Measurements from ENCODE around the gene GNL3. TPM values are rescaled to one million over a fixed set of nuclear protein-coding genes. Genes with fewer than 3 reads are reported as not detected.

Gene GNL3
- total RNA-seq, 1 experiment from 2014 or later: 205 TPM

DNA sequence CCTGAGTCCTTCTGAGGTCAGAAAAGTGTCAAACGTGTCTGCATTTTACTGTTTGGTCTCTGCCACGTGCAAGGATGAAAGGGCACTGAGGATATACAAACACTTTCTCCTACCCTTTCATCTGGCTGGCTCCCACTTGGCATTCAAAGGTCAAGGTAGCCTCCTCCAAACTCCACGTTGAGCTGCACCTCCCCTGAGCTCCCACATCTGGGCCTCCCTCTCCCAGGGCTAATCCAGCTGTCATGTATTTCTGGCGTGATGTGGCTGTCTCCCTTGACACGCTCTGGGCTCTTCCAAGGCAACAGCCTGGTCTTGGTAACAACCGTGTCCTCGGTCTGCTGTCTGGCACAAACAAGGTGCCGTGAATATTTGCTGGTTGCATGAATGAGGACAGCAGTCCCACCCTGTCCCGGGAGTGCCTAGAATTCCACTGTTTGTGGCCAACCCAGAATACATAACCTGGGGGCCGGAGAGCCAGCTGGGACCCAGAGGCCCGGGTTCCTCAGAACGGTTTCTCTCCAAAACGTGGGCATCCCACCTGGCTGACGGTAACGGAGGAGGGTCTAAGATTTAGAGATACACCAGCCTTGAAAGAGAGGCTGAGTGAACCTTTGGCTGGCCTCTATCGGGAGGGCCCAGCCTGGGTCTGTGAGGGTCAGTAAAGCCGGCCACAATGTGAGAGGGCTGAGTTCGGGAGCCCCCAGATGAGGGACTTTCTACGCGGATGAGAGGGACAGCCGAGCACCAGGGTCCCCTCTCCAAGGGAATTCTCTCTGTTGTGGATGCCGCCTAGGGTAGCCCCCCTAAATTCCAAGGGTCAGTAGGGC lies 19.0 kb downstream of the GNL3 start:
- DNase-seq (ENCODE audit: low read depth, low spot score): no peak
- TF ChIP-seq EZH2phosphoT487 (IDR thresholded peaks at IDR 0.05; ENCODE audit: borderline replicate concordance): no peak
- peak; percentile 29; the same call in 1 of the 2 replicates for TF ChIP-seq MAX (IDR thresholded peaks at IDR 0.05)

GRCh38 chr3:52705438-52705687 lies 19.5 kb downstream of the GNL3 start:
- intact Hi-C loops (cut with micrococcal nuclease): no loop called here
- TF ChIP-seq, protein P1, sequence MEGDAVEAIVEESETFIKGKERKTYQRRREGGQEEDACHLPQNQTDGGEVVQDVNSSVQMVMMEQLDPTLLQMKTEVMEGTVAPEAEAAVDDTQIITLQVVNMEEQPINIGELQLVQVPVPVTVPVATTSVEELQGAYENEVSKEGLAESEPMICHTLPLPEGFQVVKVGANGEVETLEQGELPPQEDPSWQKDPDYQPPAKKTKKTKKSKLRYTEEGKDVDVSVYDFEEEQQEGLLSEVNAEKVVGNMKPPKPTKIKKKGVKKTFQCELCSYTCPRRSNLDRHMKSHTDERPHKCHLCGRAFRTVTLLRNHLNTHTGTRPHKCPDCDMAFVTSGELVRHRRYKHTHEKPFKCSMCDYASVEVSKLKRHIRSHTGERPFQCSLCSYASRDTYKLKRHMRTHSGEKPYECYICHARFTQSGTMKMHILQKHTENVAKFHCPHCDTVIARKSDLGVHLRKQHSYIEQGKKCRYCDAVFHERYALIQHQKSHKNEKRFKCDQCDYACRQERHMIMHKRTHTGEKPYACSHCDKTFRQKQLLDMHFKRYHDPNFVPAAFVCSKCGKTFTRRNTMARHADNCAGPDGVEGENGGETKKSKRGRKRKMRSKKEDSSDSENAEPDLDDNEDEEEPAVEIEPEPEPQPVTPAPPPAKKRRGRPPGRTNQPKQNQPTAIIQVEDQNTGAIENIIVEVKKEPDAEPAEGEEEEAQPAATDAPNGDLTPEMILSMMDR (IDR thresholded peaks at IDR 0.05 in 2 of 3, conservative IDR thresholded peaks at IDR 0.05 in 1 of 3; ENCODE audit: borderline replicate concordance in 1 of 3, insufficient read depth in 1 of 3, low read depth in 2 of 3, low read length in 2 of 3): no peak
- TF ChIP-seq SIN3A (IDR thresholded peaks at IDR 0.05; ENCODE audit: low read depth): no peak
- no peak for TF ChIP-seq SP1 (IDR thresholded peaks at IDR 0.05; ENCODE audit: low read depth)
- TF ChIP-seq ELF1 (IDR thresholded peaks at IDR 0.05; ENCODE audit: borderline replicate concordance, low read depth): no peak
- TF ChIP-seq JUND (IDR thresholded peaks at IDR 0.05): no peak
- no peak for TF ChIP-seq ZNF274 (IDR thresholded peaks at IDR 0.05; ENCODE audit: low read depth, low read length)

More for the DNA sequence above, 19.0 kb downstream of the GNL3 start:
- RAD21 ChIA-PET (ENCODE audit: low non-redundant PET in 1 of 2, low total read pairs in 2 of 2, uncharacterized antibody in 2 of 2, unreplicated experiment in 2 of 2): no interaction called here
- Histone ChIP-seq H4K20me1 (ENCODE audit: insufficient read depth) (no peaks in the 10 kb centered on the region), H3K9me2 (ENCODE audit: insufficient read depth) (no peaks in the 10 kb centered on the region), H3K36me3 (ENCODE audit: control insufficient read depth in 1 of 2, insufficient read depth in 2 of 2, low read length in 2 of 2) (peaks cover 10% of the 10 kb centered on the region in 2 experiments; a peak in 3 of 4 replicates), H3K4me1 (ENCODE audit: control insufficient read depth in 1 of 2, insufficient read depth in 2 of 2, low read length in 2 of 2) (peaks cover 10 to 12% of the 10 kb centered on the region in 2 experiments; a peak in 3 of 4 replicates), H3K4me2 (ENCODE audit: low read length) (peak overlapping the region; percentile 99), H2AFZ (ENCODE audit: low read depth, low read length, poor library complexity, severe bottlenecking) (peak overlapping the region; percentile 45), H3K4me3 (replicated peaks in 1 of 2; ENCODE audit: low read depth in 1 of 2, low read length in 2 of 2) (peak overlapping the region; percentile 94 to 96), H3K9ac (ENCODE audit: low read length) (peak overlapping the region; percentile 91), H3K27ac (ENCODE audit: low read depth, low read length) (peak overlapping the region; percentile 96), H3K27me3 (ENCODE audit: insufficient read depth, low read length) (no peaks in the 10 kb centered on the region), H3K79me2 (ENCODE audit: insufficient read depth, low read length) (peaks cover 61% of the 10 kb centered on the region), H3K9me3 (ENCODE audit: control insufficient read depth in 1 of 2, insufficient read depth in 1 of 2, low read depth in 1 of 2, low read length in 2 of 2) (no peaks in the 10 kb centered on the region)
- peak; percentile 8 for ATAC-seq
- CTCF ChIA-PET: no interaction called here
- TSS peak; percentile 58 for BruUV-seq (replicated peaks)
- POLR2A ChIA-PET: interaction anchor here (0.6 to 1.0 kb wide), 2 partner anchors 15 to 236 kb away, joined by 3 to 4 read pairs; no protein-coding TSS in a partner anchor
- intact Hi-C loops (cut with micrococcal nuclease): no loop called here

More at GRCh38 chr3:52705438-52705687, 19.5 kb downstream of the GNL3 start:
- ChIA-PET RAD21 (ENCODE audit: low non-redundant PET in 1 of 2, low total read pairs in 2 of 2, uncharacterized antibody in 2 of 2, unreplicated experiment in 2 of 2) (no interaction called here), POLR2A (interaction anchor here (0.6 to 1.0 kb wide), 3 partner anchors 16 to 236 kb away, joined by 3 to 4 read pairs (median 3); no protein-coding TSS in a partner anchor), CTCF (no interaction called here)
- ATAC-seq (peak; percentile 57; the same call in 1 of the 2 replicates), DNase-seq (ENCODE audit: low read depth, low spot score) (no peak)
- no peaks in the 10 kb centered on the region for H3K9me2 ChIP-seq (ENCODE audit: insufficient read depth)
- peaks cover 10% of the 10 kb centered on the region in 2 experiments; a peak in 3 of 4 replicates for H3K36me3 ChIP-seq (ENCODE audit: control insufficient read depth in 1 of 2, insufficient read depth in 2 of 2, low read length in 2 of 2)
- H3K4me1 ChIP-seq (ENCODE audit: control insufficient read depth in 1 of 2, insufficient read depth in 2 of 2, low read length in 2 of 2): peaks cover 10 to 12% of the 10 kb centered on the region in 2 experiments; a peak in 3 of 4 replicates
- peak overlapping the region; percentile 99 for H3K4me2 ChIP-seq (ENCODE audit: low read length)
- peak overlapping the region; percentile 45 for H2AFZ ChIP-seq (ENCODE audit: low read depth, low read length, poor library complexity, severe bottlenecking)
- no peaks in the 10 kb centered on the region for H4K20me1 ChIP-seq (ENCODE audit: insufficient read depth)
- no peaks in the 10 kb centered on the region for H3K9me3 ChIP-seq (ENCODE audit: control insufficient read depth in 1 of 2, insufficient read depth in 1 of 2, low read depth in 1 of 2, low read length in 2 of 2)
- H3K27me3 ChIP-seq (ENCODE audit: insufficient read depth, low read length): no peaks in the 10 kb centered on the region
- peaks cover 61% of the 10 kb centered on the region for H3K79me2 ChIP-seq (ENCODE audit: insufficient read depth, low read length)
- BruUV-seq (replicated peaks): no TSS peak
- H3K27ac ChIP-seq (ENCODE audit: low read depth, low read length): peak overlapping the region; percentile 96
- peak overlapping the region; percentile 91 for H3K9ac ChIP-seq (ENCODE audit: low read length)
- peak overlapping the region; percentile 94 to 96 for H3K4me3 ChIP-seq (replicated peaks in 1 of 2; ENCODE audit: low read depth in 1 of 2, low read length in 2 of 2)

Data from HCT116 (cell line).